ENCODE measurements around the gene B9D2.

DNA sequence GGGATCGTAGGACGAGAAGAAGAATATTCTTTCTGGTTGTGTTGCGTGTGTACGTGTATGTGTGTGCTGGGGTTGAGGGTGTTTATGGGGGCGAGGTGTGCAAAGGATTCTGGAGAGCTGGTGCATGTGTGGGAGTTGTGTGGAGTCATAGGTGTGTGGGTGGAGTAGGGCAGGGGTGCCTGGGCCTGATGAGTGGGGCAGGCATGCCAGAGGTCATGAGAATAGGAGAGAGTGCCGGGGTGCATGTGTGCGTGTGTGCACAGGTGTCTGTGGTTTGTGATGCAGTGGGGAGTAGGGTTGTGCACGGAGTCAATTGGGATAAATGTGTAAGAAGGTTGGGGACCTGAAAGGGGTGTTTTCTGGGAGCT is 13.0 kb upstream of the B9D2 start:
- TF ChIP-seq GATA2 (IDR thresholded peaks at IDR 0.05; ENCODE audit: low read depth, low read length) (no peak), GATA3 (IDR thresholded peaks at IDR 0.05; ENCODE audit: low read depth, low read length) (no peak)
